Psoas muscle (tissue), 8 donors: Measurements from ENCODE around the gene TET2. TPM values are rescaled to one million over a fixed set of nuclear protein-coding genes. Genes with fewer than 3 reads are reported as not detected.

Experiments
- ATAC-seq, 4 donors: fragments of 200-7000 bp; cut with Tn5 transposase; one replicate each; pipeline ENCODE4 v1.9.1; 2020; ENCODE audit warnings: moderate library complexity in 3 of 4, mild to moderate bottlenecking in 2 of 4
- DNase-seq, 2 donors: peaks; one replicate each; pipeline ENCODE4 v3.0.0-alpha.2; 2020
- H3K27ac ChIP-seq: fragments of 200-600 bp; one replicate; pipeline ENCODE4 v1.8.0; 2022
- H3K27me3 ChIP-seq, 3 donors: fragments of 200-600 bp in 1 of 3; one replicate each; pipeline versions ENCODE4 v1.6.1 to v1.8.0; 2013 to 2022; ENCODE audit warnings: low read length in 2 of 3, mild to moderate bottlenecking in 2 of 3, moderate library complexity in 1 of 3; ENCODE audit not compliant: insufficient read depth in 3 of 3
- H3K36me3 ChIP-seq, 2 donors: fragments of 200-600 bp in 1 of 2; one replicate each; pipeline versions ENCODE4 v1.6.1 to v1.8.0; 2013 to 2022; ENCODE audit warnings: low read depth in 1 of 2, mild to moderate bottlenecking in 1 of 2, moderate library complexity in 1 of 2; ENCODE audit not compliant: insufficient read depth in 1 of 2
- H3K4me1 ChIP-seq: fragments of 200-600 bp; one replicate; pipeline ENCODE4 v1.8.0; 2022
- H3K4me3 ChIP-seq: fragments of 200-600 bp; one replicate; pipeline ENCODE4 v1.8.0; 2022; ENCODE audit warnings: mild to moderate bottlenecking
- H3K9me3 ChIP-seq: fragments of 200-600 bp; one replicate; pipeline ENCODE4 v1.8.0; 2022
- WGBS, 3 donors: extraction: QIAGEN DNeasy Blood & Tissue Kit; methylation state at CpG; one replicate each; pipeline versions ENCODE4 v1.1.6 to v1.1.7; 2013; 5-methylcytosine and 5-hydroxymethylcytosine counted together
- intact Hi-C, 2 donors: fragments of 100-400 bp; cut with DNase I; formaldehyde crosslinking; loops; one replicate each; pipeline versions ENCODE4 v1.11.0 to v1.14.2; 2022
- polyA plus RNA-seq, 3 donors: library from polyadenylated mRNA; stranded (reverse); fragments of 200-250 nt; gene quantifications; one replicate each; pipeline ENCODE4 v1.2.3, GENCODE V29; 2013
- total RNA-seq, 4 donors: library from RNA; stranded (reverse); fragmentation: NEBNext Ultra II Directional in 2 of 4; extraction: Animal tissue kit (Norgen Biotek cat#: 25700) in 2 of 4; gene quantifications; one replicate each; pipeline versions ENCODE4 v1.2.1 to v1.2.4, GENCODE V29; 2021 to 2023
- TF ChIP-seq, protein P1 (sequence below): fragments of 200-600 bp; IDR thresholded peaks from one replicate; pipeline ENCODE4 v1.8.0; 2022; ENCODE audit warnings: antibody characterized with exemption
- donor health status: healthy with polysubstance abuse.
- donor health status: DM: no; HTN: no; CAD: no; lungs with moderate emphysema.
- donor health status: Bipolar disorder and iron deficiency.
- donor health status: healthy.
- donor health status: DM: yes; HTN: yes; CAD: no.
- donor health status: DM: no; HTN: no; CAD: no.
- donor health status: DM: no; HTN: no; CAD: no.
- donor health status: DM: yes; HTN: yes; CAD: no.

Gene TET2
- total and polyA plus RNA-seq, 7 donors = 1.4 to 24.0 (median 12.4) TPM

DNA sequence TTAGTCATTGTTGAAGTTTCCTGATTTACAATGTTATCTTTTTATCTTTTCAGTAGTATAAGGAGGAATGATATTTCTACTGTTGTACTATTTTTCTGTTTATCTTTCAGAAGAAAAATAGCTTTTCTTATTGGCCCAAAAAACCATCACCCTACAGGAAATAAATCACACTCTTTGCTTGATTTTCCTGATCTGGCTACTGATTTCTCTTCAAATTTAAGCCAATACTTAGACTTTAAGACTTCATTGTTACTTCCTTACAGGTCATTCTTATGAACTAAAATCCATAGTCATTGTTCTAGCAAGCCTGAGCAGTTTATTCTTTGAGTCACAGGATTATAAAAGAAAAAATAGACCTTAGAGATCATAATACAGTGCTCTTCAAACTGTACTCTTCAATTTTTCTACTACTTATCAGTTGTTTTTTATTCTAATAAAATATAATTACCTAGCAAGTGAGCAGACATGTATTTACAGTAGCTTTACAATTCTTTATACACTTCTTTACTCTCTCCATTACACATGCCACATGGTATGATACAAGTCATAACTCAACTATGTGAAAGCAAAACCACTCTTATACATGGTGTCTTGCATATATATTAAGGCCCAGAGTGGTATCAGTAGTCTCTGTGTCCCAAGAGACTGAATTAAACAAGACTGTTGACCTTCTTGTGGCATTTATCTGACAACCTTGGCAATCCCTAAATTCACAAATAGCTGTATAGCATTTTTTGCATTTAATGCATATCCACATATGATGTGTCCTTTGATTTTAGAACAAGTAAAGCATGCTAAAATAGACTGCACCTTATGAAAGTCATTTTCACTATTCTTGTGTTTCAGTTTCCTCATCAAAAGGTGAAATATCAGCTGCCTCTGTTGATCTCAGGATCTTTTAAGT, 47.9 kb downstream of the TET2 start:
- intact Hi-C loops = loop anchor here in 1 of 2 donors (5.0 kb wide), 1 partner anchor 47 kb away; the partner anchor contains the start of gene TET2
- Histone ChIP-seq H3K36me3 (peaks cover 0 to 4% of the 10 kb centered on the region in 2 donors), H3K4me1 (peaks cover 41% of the 10 kb centered on the region), H3K27ac (no peak overlapping the region), H3K4me3 (no peak overlapping the region), H3K27me3 (no peaks in the 10 kb centered on the region), H3K9me3 (no peaks in the 10 kb centered on the region)
- DNase-seq (no peak), ATAC-seq (no peak)
- TF ChIP-seq, protein P1, sequence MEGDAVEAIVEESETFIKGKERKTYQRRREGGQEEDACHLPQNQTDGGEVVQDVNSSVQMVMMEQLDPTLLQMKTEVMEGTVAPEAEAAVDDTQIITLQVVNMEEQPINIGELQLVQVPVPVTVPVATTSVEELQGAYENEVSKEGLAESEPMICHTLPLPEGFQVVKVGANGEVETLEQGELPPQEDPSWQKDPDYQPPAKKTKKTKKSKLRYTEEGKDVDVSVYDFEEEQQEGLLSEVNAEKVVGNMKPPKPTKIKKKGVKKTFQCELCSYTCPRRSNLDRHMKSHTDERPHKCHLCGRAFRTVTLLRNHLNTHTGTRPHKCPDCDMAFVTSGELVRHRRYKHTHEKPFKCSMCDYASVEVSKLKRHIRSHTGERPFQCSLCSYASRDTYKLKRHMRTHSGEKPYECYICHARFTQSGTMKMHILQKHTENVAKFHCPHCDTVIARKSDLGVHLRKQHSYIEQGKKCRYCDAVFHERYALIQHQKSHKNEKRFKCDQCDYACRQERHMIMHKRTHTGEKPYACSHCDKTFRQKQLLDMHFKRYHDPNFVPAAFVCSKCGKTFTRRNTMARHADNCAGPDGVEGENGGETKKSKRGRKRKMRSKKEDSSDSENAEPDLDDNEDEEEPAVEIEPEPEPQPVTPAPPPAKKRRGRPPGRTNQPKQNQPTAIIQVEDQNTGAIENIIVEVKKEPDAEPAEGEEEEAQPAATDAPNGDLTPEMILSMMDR = no peak

DNA sequence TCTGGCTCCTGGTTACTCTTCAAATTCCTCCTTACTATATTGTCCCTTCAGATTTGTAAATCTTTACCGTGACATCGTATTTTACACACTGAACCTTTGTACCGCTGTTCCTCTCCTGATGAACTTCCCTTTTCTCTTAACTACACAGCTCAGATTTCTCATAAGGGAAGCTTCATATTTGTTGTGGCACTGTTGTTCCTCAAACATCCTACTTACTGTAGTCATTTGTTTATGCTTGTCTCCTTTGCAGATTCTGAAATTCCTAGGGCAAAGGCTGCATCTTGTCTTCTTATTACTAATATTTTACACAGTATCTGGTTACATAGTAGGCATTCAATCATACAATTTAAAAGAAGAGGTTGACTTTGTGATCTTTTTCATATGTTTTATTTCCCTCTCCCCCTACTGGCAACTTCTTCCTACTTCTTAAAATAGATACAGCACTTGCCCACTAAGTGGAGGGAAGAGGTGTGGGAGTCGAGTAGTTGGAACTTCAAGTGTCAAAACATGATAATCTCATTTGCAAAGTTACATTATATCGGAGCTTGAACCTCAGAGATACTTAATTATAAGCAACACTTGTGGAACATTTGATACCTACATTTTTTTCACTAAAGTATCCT, 50.0 kb downstream of the TET2 start:
- DNase-seq (no peak), ATAC-seq (no peak)
- H3K4me1 ChIP-seq = peaks cover 20% of the 10 kb centered on the region
- WGBS, 3 donors = 49 to 65% (median 51%) methylated on average over 5 of the region's 5 CpGs
- no peak overlapping the region for H3K4me3 ChIP-seq
- no peaks in the 10 kb centered on the region for H3K27me3 ChIP-seq
- intact Hi-C loops = no loop called here
- no peaks in the 10 kb centered on the region for H3K9me3 ChIP-seq
- TF ChIP-seq, protein P1 = no peak
- H3K36me3 ChIP-seq = peaks cover 0 to 4% of the 10 kb centered on the region in 2 donors
- H3K27ac ChIP-seq = no peak overlapping the region

DNA sequence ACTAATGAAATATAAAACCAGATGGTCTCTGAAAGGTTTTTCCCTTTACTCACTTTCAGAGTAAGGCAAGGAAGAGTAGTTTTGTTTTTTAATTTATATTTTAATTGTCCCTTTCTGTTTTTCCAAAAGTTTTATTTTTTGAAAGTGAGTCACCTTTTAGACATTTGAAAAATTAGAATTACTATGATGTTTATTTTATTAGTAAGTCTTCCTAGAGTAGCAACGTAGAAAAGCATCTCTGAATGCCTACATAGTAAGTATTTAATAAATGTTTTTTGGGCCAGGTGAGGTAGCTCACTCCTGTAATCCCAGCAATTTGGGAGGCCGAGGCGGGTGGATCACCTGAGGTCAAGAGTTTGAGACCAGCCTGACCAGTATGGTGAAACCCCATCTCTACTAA, 51.1 kb downstream of the TET2 start:
- H3K4me1 ChIP-seq = peaks cover 14% of the 10 kb centered on the region
- H3K9me3 ChIP-seq = no peaks in the 10 kb centered on the region
- no peak for ATAC-seq
- intact Hi-C loops = no loop called here
- H3K4me3 ChIP-seq = no peak overlapping the region
- peaks cover 0 to 4% of the 10 kb centered on the region in 2 donors for H3K36me3 ChIP-seq
- H3K27me3 ChIP-seq = no peaks in the 10 kb centered on the region
- H3K27ac ChIP-seq = no peak overlapping the region
- WGBS, 3 donors = 76 to 92% (median 84%) methylated on average over 3 of the region's 3 CpGs
- TF ChIP-seq, protein P1 = no peak
- DNase-seq = no peak

DNA sequence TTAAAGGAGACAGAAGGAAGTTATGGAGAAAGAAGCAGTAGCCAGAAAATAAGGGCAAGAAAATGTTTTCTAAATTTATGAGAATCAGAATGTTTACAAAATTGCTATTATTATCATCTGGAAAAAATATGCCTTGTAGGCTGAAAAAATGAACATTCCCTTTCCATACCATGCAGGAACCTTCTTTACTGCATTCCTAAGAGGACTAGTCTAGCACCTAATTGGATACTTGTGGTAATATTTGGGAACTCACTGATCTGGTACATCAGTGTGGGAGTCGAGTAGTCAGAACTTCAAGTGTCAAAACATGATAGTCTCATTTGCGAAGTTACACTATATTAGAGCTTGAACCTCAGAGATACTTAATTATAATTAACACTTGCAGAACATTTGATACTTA, 51.9 kb downstream of the TET2 start:
- peaks cover 18% of the 10 kb centered on the region for H3K4me1 ChIP-seq
- 63 to 90% (median 76%) methylated on average over 2 of the region's 2 CpGs for WGBS, 3 donors

More for the DNA sequence above, 51.9 kb downstream of the TET2 start:
- Histone ChIP-seq H3K9me3 (no peaks in the 10 kb centered on the region), H3K36me3 (peaks cover 0 to 4% of the 10 kb centered on the region in 2 donors), H3K4me3 (no peak overlapping the region), H3K27ac (no peak overlapping the region), H3K27me3 (no peaks in the 10 kb centered on the region)
- TF ChIP-seq, protein P1 = no peak
- DNase-seq = no peak
- ATAC-seq = no peak
- intact Hi-C loops = no loop called here
